ENCODE results near the gene MISP. TPM values are rescaled to one million over a fixed set of nuclear protein-coding genes. Genes with fewer than 3 reads are reported as not detected.
A peak's percentile ranks its signal among the peaks of the same experiment; 100 is the strongest.

The MISP gene
- total and polyA plus RNA-seq, 2 of the 13 experiments (the other 11 are each of a cell fraction or from before 2014, with no cell fraction given) = 0.67 to 1.3 TPM

DNA sequence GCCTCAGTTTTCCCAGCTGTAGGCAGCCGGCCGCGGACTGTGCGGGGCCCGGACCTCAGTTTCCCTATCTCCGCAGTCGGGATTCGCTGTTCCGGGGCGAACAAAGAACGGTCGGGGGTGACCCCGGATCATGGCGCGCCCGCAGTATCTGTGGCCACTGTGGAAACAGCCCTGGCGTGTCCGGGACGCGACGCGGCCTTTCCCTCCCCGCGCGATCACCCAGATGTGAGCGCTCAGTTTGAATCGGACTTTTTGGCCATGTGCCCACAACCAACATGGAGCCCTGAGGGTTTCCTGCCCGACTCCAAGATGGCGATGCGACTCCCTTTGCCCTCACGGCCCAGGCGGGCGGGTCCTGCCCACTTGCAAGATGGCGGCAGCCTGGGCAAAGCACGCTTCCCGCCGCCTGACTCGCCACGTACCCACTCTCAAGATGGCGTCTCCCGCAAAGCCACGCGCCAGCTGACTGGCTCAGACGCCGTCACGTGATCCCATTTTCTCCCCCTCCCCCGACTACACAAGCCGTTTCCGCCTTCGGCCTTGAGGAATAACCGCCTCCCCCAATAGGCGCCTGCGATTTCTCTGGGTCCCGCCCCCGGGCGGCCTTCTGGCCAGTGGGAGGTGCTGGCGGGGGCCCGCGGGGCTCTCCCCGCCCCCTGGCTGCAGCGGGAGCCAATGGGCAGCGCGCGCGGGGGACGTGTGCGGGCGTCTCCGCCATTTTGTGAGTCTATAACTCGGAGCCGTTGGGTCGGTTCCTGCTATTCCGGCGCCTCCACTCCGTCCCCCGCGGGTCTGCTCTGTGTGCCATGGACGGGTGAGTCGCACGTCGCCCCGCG, 46.0 kb downstream of the MISP start, which contains the start of gene PTBP1 (continued):
- TF ChIP-seq SALL2 (CRISPR knock-in tag; IDR thresholded peaks at IDR 0.05) (peak; percentile 83), RORA (CRISPR knock-in tag; IDR thresholded peaks at IDR 0.05) (no peak), HNRNPH1 (optimal IDR thresholded peaks at IDR 0.05; ENCODE audit: low read depth, low read length) (no peak), NCOA2 (CRISPR knock-in tag; IDR thresholded peaks at IDR 0.05) (peak; percentile 55), XRCC5 (optimal IDR thresholded peaks at IDR 0.05; ENCODE audit: low read length) (peak; percentile 75), ETV5 (CRISPR knock-in tag; IDR thresholded peaks at IDR 0.05; ENCODE audit: borderline replicate concordance) (peak; percentile 67; the same call in 1 of the 2 replicates), GFI1 (CRISPR knock-in tag; IDR thresholded peaks at IDR 0.05; ENCODE audit: borderline replicate concordance) (no peak; the same call in 1 of the 2 replicates), TOE1 (CRISPR knock-in tag; IDR thresholded peaks at IDR 0.05) (no peak), MAFF (IDR thresholded peaks at IDR 0.05; ENCODE audit: low read depth, low read length) (no peak), PPARG (CRISPR knock-in tag; conservative IDR thresholded peaks at IDR 0.05) (peak; percentile 29; the same call in 1 of the 2 replicates), ZNF263 (CRISPR knock-in tag; IDR thresholded peaks at IDR 0.05) (no peak), ZNF713 (CRISPR knock-in tag; IDR thresholded peaks at IDR 0.05) (no peak), ZNF7 (CRISPR knock-in tag; IDR thresholded peaks at IDR 0.05) (no peak)
- TF ChIP-seq, protein P1, sequence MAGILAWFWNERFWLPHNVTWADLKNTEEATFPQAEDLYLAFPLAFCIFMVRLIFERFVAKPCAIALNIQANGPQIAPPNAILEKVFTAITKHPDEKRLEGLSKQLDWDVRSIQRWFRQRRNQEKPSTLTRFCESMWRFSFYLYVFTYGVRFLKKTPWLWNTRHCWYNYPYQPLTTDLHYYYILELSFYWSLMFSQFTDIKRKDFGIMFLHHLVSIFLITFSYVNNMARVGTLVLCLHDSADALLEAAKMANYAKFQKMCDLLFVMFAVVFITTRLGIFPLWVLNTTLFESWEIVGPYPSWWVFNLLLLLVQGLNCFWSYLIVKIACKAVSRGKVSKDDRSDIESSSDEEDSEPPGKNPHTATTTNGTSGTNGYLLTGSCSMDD (CRISPR knock-in tag; IDR thresholded peaks at IDR 0.05) = no peak
- TF ChIP-seq, protein P2, sequence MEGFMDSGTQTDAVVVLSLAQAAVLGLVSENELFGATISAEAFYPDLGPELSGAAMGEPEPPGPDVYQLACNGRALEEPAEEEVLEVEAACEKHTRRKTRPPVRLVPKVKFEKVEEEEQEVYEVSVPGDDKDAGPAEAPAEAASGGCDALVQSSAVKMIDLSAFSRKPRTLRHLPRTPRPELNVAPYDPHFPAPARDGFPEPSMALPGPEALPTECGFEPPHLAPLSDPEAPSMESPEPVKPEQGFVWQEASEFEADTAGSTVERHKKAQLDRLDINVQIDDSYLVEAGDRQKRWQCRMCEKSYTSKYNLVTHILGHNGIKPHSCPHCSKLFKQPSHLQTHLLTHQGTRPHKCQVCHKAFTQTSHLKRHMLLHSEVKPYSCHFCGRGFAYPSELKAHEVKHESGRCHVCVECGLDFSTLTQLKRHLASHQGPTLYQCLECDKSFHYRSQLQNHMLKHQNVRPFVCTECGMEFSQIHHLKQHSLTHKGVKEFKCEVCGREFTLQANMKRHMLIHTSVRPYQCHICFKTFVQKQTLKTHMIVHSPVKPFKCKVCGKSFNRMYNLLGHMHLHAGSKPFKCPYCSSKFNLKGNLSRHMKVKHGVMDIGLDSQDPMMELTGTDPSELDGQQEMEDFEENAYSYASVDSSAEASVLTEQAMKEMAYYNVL (CRISPR knock-in tag; IDR thresholded peaks at IDR 0.05; ENCODE audit: borderline replicate concordance) = peak; percentile 63
- TF ChIP-seq, protein P3, sequence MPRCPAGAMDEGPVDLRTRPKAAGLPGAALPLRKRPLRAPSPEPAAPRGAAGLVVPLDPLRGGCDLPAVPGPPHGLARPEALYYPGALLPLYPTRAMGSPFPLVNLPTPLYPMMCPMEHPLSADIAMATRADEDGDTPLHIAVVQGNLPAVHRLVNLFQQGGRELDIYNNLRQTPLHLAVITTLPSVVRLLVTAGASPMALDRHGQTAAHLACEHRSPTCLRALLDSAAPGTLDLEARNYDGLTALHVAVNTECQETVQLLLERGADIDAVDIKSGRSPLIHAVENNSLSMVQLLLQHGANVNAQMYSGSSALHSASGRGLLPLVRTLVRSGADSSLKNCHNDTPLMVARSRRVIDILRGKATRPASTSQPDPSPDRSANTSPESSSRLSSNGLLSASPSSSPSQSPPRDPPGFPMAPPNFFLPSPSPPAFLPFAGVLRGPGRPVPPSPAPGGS (CRISPR knock-in tag; IDR thresholded peaks at IDR 0.05) = no peak
- TF ChIP-seq, protein P4, sequence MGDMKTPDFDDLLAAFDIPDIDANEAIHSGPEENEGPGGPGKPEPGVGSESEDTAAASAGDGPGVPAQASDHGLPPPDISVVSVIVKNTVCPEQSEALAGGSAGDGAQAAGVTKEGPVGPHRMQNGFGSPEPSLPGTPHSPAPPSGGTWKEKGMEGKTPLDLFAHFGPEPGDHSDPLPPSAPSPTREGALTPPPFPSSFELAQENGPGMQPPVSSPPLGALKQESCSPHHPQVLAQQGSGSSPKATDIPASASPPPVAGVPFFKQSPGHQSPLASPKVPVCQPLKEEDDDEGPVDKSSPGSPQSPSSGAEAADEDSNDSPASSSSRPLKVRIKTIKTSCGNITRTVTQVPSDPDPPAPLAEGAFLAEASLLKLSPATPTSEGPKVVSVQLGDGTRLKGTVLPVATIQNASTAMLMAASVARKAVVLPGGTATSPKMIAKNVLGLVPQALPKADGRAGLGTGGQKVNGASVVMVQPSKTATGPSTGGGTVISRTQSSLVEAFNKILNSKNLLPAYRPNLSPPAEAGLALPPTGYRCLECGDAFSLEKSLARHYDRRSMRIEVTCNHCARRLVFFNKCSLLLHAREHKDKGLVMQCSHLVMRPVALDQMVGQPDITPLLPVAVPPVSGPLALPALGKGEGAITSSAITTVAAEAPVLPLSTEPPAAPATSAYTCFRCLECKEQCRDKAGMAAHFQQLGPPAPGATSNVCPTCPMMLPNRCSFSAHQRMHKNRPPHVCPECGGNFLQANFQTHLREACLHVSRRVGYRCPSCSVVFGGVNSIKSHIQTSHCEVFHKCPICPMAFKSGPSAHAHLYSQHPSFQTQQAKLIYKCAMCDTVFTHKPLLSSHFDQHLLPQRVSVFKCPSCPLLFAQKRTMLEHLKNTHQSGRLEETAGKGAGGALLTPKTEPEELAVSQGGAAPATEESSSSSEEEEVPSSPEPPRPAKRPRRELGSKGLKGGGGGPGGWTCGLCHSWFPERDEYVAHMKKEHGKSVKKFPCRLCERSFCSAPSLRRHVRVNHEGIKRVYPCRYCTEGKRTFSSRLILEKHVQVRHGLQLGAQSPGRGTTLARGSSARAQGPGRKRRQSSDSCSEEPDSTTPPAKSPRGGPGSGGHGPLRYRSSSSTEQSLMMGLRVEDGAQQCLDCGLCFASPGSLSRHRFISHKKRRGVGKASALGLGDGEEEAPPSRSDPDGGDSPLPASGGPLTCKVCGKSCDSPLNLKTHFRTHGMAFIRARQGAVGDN (CRISPR knock-in tag; IDR thresholded peaks at IDR 0.05) = peak; percentile 81
- TF ChIP-seq, protein P5, sequence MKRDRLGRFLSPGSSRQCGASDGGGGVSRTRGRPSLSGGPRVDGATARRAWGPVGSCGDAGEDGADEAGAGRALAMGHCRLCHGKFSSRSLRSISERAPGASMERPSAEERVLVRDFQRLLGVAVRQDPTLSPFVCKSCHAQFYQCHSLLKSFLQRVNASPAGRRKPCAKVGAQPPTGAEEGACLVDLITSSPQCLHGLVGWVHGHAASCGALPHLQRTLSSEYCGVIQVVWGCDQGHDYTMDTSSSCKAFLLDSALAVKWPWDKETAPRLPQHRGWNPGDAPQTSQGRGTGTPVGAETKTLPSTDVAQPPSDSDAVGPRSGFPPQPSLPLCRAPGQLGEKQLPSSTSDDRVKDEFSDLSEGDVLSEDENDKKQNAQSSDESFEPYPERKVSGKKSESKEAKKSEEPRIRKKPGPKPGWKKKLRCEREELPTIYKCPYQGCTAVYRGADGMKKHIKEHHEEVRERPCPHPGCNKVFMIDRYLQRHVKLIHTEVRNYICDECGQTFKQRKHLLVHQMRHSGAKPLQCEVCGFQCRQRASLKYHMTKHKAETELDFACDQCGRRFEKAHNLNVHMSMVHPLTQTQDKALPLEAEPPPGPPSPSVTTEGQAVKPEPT (CRISPR knock-in tag; IDR thresholded peaks at IDR 0.05; ENCODE audit: low read depth) = 0 out of 2 replicates have a peak, but pooled peaks have one; percentile 50

Data from HepG2 (cell line).